Fibroblast of lung (primary cell): ENCODE measurements around the gene PRORP. TPM values are rescaled to one million over a fixed set of nuclear protein-coding genes. Genes with fewer than 3 reads are reported as not detected.
A peak's percentile ranks its signal among the peaks of the same experiment; 100 is the strongest.

ENCODE experiments used
- DNase-seq, 2 donors: peaks; one replicate each; pipeline versions ENCODE4 v3.0.0 to v3.0.0-alpha.2; 2010; ENCODE audit warnings: low read depth in 2 of 2
- H2AFZ ChIP-seq: 2 replicates; pipeline ENCODE4 v1.5.1; 2012; ENCODE audit warnings: low read length, control low read depth, inconsistent platforms
- H3K27ac ChIP-seq: 2 replicates; pipeline ENCODE4 v1.5.1; 2011; ENCODE audit warnings: low read length, control low read depth; ENCODE audit not compliant: insufficient read depth
- H3K27me3 ChIP-seq: 2 replicates; pipeline ENCODE4 v1.5.1; 2011; ENCODE audit warnings: mild to moderate bottlenecking, low read length; ENCODE audit not compliant: control insufficient read depth, insufficient read depth
- H3K36me3 ChIP-seq: 2 replicates; pipeline ENCODE4 v1.5.1; 2011; ENCODE audit warnings: low read length; ENCODE audit not compliant: control insufficient read depth, insufficient read depth
- H3K4me1 ChIP-seq: 2 replicates; pipeline ENCODE4 v1.5.1; 2011; ENCODE audit warnings: low read length; ENCODE audit not compliant: control insufficient read depth, insufficient read depth; ENCODE audit errors: extremely low read depth
- H3K4me2 ChIP-seq: 2 replicates; pipeline ENCODE4 v1.5.1; 2011; ENCODE audit warnings: low read length, control low read depth; ENCODE audit not compliant: insufficient read depth; ENCODE audit errors: extremely low read depth
- H3K4me3 ChIP-seq, 4 experiments: fragments of 200-600 bp in 1 of 4; sonication (generic) in 1 of 4; replicated peaks in 1 of 4; 2 replicates each; pipeline ENCODE4 v1.5.1; 2011 to 2016; ENCODE audit warnings: low read length in 4 of 4, low read depth in 3 of 4, mild to moderate bottlenecking in 3 of 4, control low read depth in 2 of 4, inconsistent platforms in 1 of 4, mixed read lengths in 1 of 4; ENCODE audit not compliant: insufficient read depth in 1 of 4; ENCODE audit errors: control extremely low read depth in 1 of 4
- H3K79me2 ChIP-seq: 2 replicates; pipeline ENCODE4 v1.5.1; 2012; ENCODE audit warnings: mild to moderate bottlenecking, low read length, inconsistent platforms; ENCODE audit not compliant: control insufficient read depth, insufficient read depth
- H3K9ac ChIP-seq: 2 replicates; pipeline ENCODE4 v1.5.1; 2011; ENCODE audit warnings: mild to moderate bottlenecking, low read length, control low read depth; ENCODE audit not compliant: insufficient read depth
- H3K9me3 ChIP-seq: 2 replicates; pipeline ENCODE4 v1.5.1; 2012; ENCODE audit warnings: low read depth, low read length; ENCODE audit not compliant: control insufficient read depth, insufficient read depth
- H4K20me1 ChIP-seq: 2 replicates; pipeline ENCODE4 v1.5.1; 2011; ENCODE audit warnings: low read length; ENCODE audit not compliant: control insufficient read depth, insufficient read depth; ENCODE audit errors: extremely low read depth
- CTCF ChIP-seq, 2 donors: IDR thresholded peaks in 1 of 2; conservative IDR thresholded peaks in 1 of 2; 1 replicate in 1 of 2; 2 replicates in 1 of 2; pipeline ENCODE4 v1.5.1; 2011 to 2012; ENCODE audit warnings: low read length in 2 of 2, control low read depth in 1 of 2, inconsistent platforms in 1 of 2, low read depth in 1 of 2, mild to moderate bottlenecking in 1 of 2
- EZH2 ChIP-seq: IDR thresholded peaks from 2 replicates; pipeline ENCODE4 v1.5.1; 2012; ENCODE audit warnings: low read length, control low read depth, mild to moderate bottlenecking; ENCODE audit errors: missing control alignments
- polyA plus RNA-seq, 2 donors: library from polyadenylated mRNA; depleted of rRNA in 1 of 2; stranded (reverse) in 1 of 2; unstranded in 1 of 2; fragments of >200 nt; gene quantifications; 2 replicates each; pipeline ENCODE4 v1.2.1, GENCODE V29; 2011 to 2012; ENCODE audit warnings: missing spikeins in 1 of 2
- total RNA-seq: library from RNA; depleted of rRNA; stranded (reverse); fragments of >200 nt; gene quantifications from 2 replicates; pipeline ENCODE4 v1.2.1, GENCODE V29; 2014

Gene PRORP
- total and polyA plus RNA-seq, 2 donors (not counting 1 experiment from before 2014, with no cell fraction given) = 14.2 to 25.7 TPM

DNA sequence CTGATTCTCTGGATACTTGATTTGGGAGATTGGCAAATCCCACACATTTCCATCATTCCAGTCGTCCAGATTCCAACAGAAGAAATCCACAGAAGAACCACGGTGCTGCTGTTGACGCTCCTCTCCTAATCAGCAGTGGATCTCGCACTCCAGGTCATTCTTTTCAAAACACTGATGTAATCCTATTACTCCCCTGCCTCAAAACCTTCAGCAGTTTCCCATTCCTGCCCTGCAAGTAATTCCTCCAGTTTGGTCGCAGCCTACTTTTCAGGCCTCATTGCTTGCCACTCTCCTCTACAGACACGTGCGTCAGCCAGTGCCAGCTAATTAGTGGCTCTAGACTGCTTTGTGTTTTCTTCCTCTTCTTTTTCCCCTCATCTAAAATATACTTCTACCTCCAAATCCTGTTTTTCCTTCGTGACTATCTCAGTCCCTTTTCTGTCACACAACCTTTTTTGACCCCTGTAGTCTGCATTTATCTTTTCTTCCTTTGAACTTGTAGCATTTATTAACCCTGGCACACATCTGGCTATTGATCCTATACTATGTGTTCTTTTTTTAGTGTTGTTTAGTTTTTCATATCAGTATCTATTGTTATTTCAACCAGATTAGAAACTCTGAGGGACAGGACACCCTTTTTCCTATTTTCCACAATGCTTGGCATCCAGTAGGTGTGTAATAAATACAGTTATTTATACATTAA lies 36.8 kb downstream of the PRORP start:
- H3K79me2 ChIP-seq = no peaks in the 10 kb centered on the region
- H3K9me3 ChIP-seq = no peaks in the 10 kb centered on the region
- DNase-seq = peak in 1 of 2 donors; percentile 58
- no peak overlapping the region for H3K4me3 ChIP-seq
- peak overlapping the region; percentile 62 for H3K27ac ChIP-seq
- peaks cover 2% of the 10 kb centered on the region for H3K4me1 ChIP-seq
- no peaks in the 10 kb centered on the region for H3K27me3 ChIP-seq
- no peaks in the 10 kb centered on the region for H4K20me1 ChIP-seq
- no peaks in the 10 kb centered on the region for H3K36me3 ChIP-seq
- H3K9ac ChIP-seq = no peak overlapping the region
- H2AFZ ChIP-seq = no peak overlapping the region
- TF ChIP-seq CTCF (conservative IDR thresholded peaks at IDR 0.05 in 1 of 2, IDR thresholded peaks at IDR 0.05 in 1 of 2; ENCODE audit: low read depth in 1 of 2, low read length in 2 of 2) (no peak), EZH2 (no peak)
- H3K4me2 ChIP-seq = no peak overlapping the region

GRCh38 chr14:35159742-35160409 lies 37.5 kb downstream of the PRORP start:
- H3K4me1 ChIP-seq = peaks cover 2% of the 10 kb centered on the region
- no peaks in the 10 kb centered on the region for H4K20me1 ChIP-seq
- no peaks in the 10 kb centered on the region for H3K36me3 ChIP-seq
- TF ChIP-seq CTCF (conservative IDR thresholded peaks at IDR 0.05 in 1 of 2, IDR thresholded peaks at IDR 0.05 in 1 of 2; ENCODE audit: low read depth in 1 of 2, low read length in 2 of 2) = no peak
- TF ChIP-seq EZH2 = no peak
- H3K27ac ChIP-seq = peak overlapping the region; percentile 62
- H3K27me3 ChIP-seq = no peaks in the 10 kb centered on the region
- DNase-seq = peak; percentile 89 to 95
- peak overlapping the region in 1 of 4 experiments; percentile 40 for H3K4me3 ChIP-seq
- no peak overlapping the region for H2AFZ ChIP-seq
- H3K9ac ChIP-seq = no peak overlapping the region
- peak overlapping the region; percentile 55 for H3K4me2 ChIP-seq
- no peaks in the 10 kb centered on the region for H3K79me2 ChIP-seq
- H3K9me3 ChIP-seq = no peaks in the 10 kb centered on the region

DNA sequence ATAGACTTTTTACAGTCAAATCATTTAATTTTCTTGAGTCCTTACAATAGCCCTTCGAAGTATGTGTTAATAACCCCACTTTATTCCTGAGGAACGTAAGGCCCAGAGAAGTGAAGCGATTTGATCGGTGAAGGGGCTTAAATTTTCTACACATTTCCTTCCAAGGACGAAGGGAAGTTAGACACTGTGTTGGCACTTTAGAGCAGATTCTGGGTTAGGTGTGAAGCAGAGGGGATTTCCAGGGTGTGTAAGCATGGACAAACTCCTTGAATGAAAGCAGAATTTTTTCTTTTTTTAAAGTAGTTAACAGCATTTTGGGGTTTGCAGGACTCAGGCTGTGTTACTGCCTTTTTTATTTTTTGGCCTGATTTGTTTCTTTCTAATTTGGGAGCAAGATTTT lies 38.9 kb downstream of the PRORP start:
- Histone ChIP-seq H3K4me3 (no peak overlapping the region), H3K9ac (no peak overlapping the region), H3K79me2 (no peaks in the 10 kb centered on the region), H3K4me2 (no peak overlapping the region), H4K20me1 (no peaks in the 10 kb centered on the region), H3K4me1 (peaks cover 2% of the 10 kb centered on the region), H3K9me3 (no peaks in the 10 kb centered on the region), H2AFZ (no peak overlapping the region), H3K36me3 (no peaks in the 10 kb centered on the region), H3K27ac (no peak overlapping the region), H3K27me3 (no peaks in the 10 kb centered on the region)
- DNase-seq = no peak
- TF ChIP-seq EZH2 = no peak
- TF ChIP-seq CTCF (conservative IDR thresholded peaks at IDR 0.05 in 1 of 2, IDR thresholded peaks at IDR 0.05 in 1 of 2; ENCODE audit: low read depth in 1 of 2, low read length in 2 of 2) = no peak
